GM19023 (cell line): Measurements from ENCODE around the gene TMEM209.
"Not testable (repeated sequence)": the region's sequence is repeated elsewhere in the genome, so short reads cannot be mapped to it uniquely, and the experiment has no call there.

Experiments used
- ATAC-seq: cut with Tn5 transposase; IDR thresholded peaks from one replicate; pipeline ENCODE4 v1.9.1; 2021; ENCODE audit warnings: mild to moderate bottlenecking, moderate library complexity; ENCODE audit not compliant: unreplicated experiment

The TMEM209 gene

DNA sequence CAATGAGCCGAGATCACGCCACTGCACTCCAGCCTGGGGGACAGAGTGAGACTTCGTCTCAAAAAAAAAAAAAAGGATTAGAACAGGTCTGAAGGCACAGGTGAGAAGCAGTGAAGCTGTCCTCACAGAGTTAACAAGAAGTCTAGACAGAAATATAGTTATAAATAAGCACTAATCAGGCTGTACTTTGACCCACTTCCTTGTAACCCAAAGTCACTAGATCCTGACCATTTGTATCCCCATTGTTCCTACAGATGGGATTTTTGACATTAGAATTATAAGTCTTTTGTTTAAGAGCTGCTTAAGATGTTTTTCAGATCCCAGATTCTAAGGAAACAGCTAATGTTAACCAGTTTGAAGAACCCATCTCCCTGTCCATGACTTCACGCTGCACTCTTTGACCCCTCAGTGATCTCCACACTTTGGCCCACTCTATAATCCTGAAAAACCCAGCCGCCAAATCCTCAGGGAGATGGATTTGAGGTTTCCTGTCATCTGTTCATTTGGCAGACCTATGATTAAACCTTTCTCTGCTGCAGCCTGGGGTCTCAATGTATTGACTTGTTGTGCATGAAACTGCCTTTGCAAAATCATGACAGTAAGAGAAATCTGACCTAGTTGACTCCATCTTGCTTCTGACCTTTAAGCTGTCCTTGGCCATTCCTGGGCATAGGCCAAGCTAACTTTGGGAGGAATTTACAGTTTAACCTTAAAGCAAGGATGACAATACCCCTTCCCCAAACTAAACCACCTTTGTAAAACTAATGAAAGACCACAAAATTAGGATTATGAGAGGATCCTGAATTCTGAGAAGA is 13.8 kb upstream of the TMEM209 start:
- no peak for ATAC-seq

DNA sequence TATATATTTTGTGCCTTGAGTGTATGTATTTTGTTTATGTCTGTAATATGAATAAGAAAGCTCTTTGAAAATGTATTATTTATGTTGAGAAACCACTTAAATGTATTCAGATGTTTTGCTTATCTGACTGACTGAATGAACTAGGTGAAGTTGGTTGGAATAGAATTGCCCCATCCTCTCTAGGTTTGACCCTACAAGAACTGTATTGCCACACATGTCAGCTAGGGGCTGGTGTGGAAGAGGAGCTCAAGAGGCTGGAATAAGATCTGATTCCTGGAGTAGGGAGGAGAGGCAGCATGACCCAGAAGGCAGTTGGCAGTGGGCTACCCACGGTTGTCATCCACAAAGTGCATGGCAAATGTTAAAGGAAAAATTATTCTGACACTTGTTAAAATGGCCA is 11.5 kb upstream of the TMEM209 start:
- ATAC-seq = no peak

DNA sequence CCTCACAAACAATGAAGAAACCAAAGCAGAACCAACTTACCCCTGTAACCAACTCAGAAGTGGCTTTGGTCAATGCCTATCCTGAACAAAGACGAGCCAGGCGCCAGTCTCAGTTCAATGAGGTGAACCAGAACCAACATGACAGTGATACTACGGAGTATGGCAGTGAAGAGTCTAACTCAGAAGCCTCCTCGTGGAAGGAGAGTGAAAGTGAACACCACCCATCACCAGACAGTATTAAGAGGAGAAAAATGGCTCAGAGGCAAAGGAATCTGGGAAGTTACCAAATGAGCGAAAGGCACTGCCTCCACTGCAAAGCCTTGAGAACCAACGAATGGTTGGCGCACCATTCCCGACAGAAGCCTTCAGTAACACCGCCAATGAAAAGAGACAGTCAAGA is 10.8 kb upstream of the TMEM209 start:
- ATAC-seq = no peak

DNA sequence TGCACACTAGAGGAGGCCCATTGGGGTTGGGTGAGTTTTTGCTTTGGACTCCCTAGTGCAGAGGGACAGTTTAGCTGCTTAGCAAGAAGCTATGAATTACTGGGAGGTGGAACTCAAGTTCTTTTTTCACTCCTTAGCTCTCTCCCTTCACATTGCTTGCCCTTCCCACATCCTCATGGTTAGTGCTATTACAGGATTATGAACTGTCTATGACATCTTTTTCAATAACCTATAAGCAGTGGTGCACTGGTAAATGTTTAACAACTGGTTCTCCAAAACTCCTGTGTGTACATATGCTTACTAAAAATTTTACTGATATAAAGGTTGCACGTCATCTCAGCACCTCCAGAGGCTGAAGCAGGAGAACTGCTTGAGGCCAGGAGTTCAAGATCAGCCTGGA is 8.6 kb upstream of the TMEM209 start:
- ATAC-seq = no peak

DNA sequence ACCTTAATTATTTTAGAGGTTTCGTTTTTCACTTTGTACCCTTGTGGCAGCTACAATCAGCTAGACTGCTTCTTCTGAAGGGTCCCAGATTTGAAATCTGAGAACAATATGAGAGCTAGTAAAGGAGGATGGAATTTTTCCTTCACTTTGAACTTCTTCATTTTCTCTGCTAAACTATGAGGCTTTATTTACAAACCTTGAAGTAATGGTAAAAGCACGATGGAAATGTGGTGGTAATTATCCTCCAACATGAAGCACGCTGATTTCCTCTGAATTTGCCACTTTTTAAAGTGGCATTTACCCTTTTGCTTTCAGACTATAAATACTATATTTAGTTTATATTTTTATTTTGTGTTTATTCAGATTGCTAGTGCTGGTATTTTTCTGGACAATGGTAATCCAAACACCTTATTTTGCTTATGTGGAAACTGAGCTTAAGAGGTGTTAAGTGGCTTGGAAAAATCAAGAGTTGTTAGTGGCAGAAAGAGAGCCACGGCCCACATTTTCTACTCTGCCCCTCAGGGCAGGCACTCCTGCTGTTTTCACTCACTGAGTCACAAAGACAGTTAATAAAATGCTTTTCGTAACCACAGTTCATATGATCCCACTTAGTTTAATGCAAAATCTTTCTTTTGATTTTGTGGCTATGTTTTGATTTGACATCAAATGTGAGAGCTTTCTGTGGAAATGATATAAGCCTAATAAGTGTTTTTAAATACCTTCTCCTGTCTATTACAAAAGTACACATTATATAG is 5.2 kb upstream of the TMEM209 start:
- no peak for ATAC-seq

DNA sequence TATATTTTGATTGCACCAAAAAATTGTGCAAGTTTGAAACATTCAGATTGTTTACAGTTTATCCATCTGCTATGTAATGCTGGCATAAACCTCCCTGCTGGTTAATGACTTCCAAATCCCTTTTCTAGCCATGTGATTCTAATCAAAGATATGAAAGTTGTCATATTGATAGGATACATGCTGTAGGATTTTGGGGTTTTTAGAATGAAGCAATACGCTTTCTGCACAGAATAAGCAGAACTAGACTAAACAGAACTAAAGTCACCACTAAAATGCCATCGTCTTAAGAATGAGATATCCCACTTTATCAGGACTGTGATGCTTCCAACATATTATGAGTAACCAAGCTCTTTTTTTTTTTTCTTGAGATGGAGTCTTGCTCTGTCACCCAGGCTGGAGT is 3.3 kb upstream of the TMEM209 start:
- no peak for ATAC-seq

DNA sequence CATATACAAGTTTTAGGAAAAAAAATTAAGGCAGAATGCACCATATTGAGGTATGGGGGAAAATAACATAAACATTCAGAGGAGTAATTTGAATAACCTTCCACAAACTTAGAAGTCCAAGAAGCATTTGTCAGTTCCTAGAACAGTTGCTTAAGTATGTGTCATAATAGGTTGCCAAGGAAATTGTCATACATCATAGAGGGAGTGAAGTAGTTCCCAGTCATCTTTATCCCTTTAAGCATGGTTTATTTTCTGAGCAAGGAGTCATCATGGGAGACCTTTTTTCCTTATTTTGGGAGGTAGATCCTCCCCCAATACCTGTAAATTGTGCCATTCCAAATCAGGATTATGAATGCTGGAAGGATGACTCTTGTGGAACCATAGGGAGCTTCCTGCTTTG is 2.4 kb upstream of the TMEM209 start, which contains the start of gene SSMEM1:
Gene SSMEM1 (plus strand): TSS at position 219 of the 400 bp plus-strand sequence. CDS start 51 bp downstream, at position 270.
- no peak for ATAC-seq

DNA sequence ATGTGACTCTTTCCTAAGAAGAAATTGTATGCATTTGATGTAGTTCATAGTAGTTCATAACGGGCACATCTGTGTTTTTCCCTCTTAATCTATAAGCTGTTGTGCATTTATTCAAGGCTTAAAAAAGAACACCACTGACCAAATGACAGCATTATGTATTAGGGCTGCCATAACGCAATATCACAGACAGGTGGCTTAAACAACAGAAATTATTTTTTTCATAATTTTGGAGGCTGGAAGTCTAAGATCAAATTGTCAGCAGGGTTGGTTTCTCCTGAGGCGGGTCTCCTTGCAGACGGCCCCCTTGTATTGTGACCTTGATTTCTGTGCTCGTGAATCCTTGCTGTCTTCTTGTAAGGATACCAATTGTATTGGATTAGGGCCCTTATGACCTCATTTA is 1.8 kb upstream of the TMEM209 start:
- ATAC-seq = no peak

DNA sequence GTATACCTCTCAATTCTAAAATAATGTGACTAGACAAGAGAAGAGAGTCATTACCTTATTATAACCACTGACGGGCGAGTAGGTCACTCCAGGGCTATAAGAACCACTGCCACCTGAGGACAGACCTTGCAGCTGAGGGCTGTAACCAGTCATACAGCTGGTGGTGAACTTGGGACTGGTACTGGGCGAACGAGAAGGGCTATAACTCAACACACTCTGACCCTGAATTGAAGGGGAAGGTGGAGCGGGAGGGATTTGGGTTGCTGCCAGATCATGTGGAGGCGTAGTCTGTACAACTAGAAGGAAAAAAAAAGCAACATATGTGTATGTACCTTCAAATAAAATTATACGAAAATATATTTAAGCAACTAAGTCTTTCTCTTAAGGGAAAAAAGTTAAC is 3.4 kb downstream of the TMEM209 start:
- no peak for ATAC-seq

DNA sequence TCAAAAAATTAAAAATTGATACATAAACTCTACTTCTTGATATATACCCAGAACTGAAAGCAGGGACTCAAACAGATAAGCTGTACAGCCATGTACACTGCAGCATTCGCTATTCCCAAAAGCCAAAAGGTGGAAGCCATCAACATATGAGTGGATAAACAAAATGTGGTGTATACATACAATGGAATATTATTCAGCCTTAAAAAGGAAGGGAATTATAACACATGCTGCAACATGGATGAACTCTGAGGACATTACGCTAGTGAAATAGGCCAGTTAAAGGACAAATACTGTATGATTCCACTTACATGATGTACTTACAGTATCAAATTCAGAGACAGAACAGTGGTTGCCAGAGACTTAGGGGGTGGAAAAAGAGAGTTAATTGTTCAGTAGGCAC is 8.1 kb downstream of the TMEM209 start:
- ATAC-seq = no peak

DNA sequence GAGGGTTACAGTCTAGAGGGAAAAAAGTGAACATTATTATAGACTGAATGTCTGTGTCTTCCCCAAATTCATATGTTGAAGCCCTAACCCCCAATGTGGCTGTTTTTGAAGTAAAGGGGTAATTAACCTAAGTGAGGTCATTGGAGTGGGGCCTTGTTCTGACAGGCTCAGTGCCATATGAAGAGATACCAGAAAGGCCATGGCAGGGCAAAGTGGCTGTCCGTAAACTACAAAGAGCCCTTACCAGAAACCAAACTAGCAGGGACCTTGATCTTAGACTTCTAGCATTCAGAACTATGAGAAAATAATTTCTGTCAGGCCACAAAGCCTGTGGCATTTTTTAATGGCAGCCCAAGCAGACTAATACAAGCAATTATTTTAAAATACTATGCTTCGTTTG is 8.7 kb downstream of the TMEM209 start:
- ATAC-seq = no peak

DNA sequence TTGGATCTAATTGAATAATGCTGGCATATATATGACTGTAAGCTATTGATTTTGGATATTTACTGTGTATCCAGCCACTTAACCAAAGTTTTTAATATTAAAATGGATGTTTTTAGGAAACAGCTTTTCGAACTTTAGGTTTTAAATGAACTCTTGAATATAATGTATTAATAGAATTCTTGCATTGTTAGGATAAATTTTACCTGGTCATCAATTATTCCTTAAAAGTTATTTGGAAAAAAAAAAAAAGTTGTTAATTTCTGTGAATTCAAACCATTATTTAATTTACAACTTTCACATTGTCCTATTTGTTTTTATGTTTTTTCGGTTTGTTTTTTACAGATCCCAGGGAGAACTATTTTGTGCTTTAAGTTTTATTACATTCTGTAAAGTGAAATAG is 9.8 kb downstream of the TMEM209 start:
- no peak for ATAC-seq

DNA sequence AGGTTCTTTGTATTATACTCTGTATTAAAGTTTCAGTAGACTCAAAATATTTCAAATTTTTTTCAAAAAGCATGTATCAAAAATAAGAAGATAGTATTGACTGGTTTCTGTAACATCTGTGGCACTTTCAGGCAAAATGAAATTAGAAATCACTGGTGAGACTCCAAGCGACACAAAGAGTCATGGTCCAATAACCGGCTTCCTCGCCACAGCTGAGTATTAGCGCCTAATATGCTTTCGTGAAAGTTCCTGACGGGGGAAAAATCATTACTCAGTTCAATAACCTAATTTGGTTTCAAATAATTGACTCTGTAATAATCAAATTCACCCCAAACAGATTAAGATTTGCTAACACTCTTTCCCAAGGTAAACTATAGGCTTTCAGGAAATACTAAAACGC is 13.4 kb downstream of the TMEM209 start:
- ATAC-seq = no peak

DNA sequence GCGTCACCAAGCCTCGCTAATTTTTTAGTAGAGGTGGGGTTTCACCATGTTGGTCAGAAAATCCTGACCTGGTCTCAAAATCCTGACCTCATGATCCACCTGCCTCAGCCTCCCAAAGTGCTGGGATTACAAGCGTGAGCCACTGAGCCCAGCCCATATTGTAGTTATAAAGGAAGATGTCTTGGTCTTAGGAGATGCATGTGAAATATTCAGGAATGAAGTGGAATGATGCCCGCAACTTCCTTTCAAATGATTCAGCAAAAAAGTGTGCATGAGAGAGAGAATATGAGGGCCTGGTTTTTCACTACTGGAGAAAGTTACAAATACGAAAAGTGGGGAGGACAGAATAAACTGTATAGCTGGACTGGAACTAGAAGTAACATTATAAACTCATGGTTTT is 15.9 kb downstream of the TMEM209 start:
- no peak for ATAC-seq

DNA sequence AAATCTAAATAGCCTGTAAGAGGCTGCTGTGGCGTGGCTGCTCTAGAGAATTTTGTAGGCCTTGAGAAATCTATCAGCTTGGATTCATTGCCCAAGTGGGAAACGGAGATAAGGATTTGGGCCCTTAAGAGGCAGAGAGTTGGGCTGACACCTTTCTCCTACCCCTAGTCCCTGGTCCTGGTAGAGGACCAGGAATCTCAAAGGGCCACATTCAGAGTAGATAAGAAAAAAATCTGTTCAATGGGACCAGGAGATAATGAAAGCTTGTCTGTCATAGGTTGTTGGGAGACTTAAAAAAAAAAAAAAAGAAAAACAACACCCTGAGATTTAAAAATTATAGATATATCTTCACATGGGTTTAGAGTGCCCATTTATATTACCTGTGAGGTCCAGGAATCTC is 17.8 kb downstream of the TMEM209 start:
- ATAC-seq = no peak

DNA sequence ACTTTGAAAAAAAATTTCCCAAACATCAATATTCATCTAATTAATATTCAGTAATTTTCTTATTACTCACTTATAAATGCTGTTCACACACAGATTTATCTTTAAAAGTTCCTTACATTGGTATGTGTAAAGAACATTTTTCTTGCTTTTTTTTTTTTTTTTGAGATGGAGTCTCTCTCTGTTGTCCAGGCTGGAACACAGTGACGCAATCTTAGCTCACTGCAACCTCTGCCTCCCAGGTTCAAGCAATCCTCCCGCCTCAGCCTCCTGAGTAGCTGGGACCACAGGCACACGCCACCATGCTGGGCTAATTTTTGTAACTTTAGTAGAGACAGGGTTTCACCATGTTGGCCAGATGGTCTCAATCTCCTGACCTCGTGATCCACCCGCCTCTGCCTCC is 20.9 kb downstream of the TMEM209 start:
- not testable (repeated sequence) for ATAC-seq

DNA sequence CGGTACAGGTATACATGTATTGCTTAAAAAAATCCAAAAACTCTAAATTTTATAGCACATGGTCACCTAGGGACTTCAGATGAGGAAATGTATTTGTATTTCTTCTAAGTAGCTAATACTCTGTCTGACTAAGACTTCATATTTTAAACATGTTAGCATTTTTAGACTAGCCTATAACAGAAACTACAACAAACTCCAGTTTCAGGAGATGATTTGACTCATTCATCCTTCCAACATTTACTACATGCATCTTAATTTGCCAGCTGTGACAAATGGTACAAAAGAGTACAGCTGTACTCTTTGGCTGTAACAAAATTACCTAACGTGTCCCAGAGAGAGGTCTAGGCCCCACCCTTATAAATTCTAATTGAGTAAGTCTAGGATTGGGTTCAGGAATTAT is 22.2 kb downstream of the TMEM209 start:
- peak; percentile 73 for ATAC-seq

DNA sequence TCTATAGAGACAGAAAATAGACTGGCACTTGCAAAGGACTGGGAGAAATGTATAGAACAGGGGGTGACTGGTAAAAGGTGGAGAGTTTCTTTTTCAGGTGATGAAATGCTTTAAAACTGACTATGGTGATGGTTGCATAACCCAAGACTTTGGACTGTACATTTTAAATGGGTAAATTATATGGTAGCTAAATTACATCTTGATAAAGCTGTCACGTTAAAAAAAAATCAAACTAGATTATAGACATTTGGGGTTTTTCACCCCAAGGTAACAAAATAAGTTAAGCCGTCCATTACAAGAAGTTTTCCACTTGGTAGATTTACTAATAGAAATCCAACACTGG is 24.0 kb downstream of the TMEM209 start:
- ATAC-seq = no peak

DNA sequence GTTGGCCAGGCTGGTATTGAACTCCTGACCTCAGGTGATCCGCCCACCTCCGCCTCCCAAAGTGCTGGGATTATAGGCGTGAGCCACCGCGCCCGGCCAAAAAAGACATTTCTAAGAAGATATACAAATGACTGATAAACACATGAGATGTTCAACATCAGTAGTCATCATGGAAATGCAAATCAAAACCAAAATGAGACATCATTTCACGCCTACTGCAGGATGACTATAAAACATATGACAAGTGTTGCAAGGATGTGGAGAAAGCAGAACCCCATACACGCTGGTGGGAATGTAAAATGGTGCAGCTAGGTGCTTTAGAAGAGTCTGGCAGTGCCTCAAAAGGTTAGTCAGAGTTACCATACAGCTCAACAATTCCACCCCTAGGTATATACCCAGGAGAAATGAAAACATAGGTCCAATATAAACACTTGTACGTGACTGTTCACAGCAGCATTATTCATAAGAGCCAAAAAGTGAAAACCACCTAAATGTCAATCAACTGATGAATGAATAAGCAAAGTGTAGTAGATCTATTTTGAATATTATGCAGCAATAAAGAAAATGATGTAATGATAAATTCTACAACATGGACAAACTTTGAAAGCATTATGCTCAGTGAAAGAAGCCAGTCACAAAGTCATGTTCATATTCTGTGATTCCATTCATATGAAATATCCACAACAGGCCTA is 24.5 kb downstream of the TMEM209 start:
- no peak for ATAC-seq

DNA sequence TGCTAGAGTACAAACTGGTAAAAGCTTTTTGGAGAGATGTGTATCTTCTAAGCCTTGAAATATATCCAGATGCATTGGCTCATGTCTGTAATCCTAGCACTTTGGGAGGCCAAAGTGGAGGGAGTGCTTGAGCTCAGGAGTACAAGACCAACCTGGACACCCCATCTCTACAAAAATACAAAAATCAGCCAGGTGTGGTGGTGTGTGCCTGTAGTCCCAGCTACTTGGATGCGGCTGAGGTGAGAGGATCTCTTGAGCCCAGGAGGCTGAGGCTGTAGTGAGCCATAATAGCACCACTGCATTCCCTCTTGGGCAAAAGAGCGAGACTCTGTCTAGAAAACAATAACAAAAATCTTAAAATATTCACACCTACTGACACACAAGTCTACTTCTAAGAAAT is 25.6 kb downstream of the TMEM209 start:
- no peak for ATAC-seq

DNA sequence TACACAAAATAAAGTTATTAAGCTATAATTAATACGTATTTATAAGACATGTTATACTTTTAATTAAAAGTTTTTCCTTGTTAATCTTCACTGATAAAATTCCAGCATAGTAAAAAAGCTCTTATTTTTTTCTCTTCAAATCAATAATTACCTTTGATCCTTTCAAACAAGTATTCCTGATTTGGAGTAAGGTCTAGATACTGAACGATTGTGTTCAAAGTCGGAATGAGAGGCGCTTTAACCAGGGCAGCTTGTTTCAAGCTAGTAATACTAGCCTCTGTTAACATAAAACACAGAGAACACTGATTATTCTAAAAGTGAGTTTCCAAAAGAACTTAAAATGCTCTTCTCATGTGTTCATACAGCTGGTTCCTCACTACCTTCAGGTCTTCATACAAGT is 27.0 kb downstream of the TMEM209 start:
- ATAC-seq = no peak
